GM12872 (cell line): ENCODE results near the gene ANKRD44.

Experiments
- CTCF ChIP-seq: IDR thresholded peaks from 3 replicates; pipeline ENCODE4 v1.5.1; 2011; ENCODE audit warnings: low read depth, mild to moderate bottlenecking, low read length, moderate library complexity; ENCODE audit not compliant: insufficient read depth

Gene ANKRD44

GRCh38 chr2:197170208-197170607 lies 140.4 kb downstream of the ANKRD44 start:
- no peak for TF ChIP-seq CTCF

- TF ChIP-seq CTCF: peak; percentile 89
Measured at GRCh38 chr2:197168705-197169104, 141.9 kb downstream of the ANKRD44 start.

GRCh38 chr2:197167608-197168314 lies 142.8 kb downstream of the ANKRD44 start:
- no peak for TF ChIP-seq CTCF

GRCh38 chr2:197165020-197165419 lies 145.6 kb downstream of the ANKRD44 start:
- no peak for TF ChIP-seq CTCF

GRCh38 chr2:197164141-197164754 lies 146.3 kb downstream of the ANKRD44 start:
- no peak for TF ChIP-seq CTCF

- no peak for TF ChIP-seq CTCF
Measured at GRCh38 chr2:197163712-197164140, 146.9 kb downstream of the ANKRD44 start.

GRCh38 chr2:197161774-197162173 lies 148.8 kb downstream of the ANKRD44 start:
- TF ChIP-seq CTCF: no peak
